Erythroblast (primary cell): ENCODE data around the gene THEM4.

Source experiments
- DNase-seq, 2 experiments: peaks; one replicate each; lab custom pipeline; 2025; lab: John Stamatoyannopoulos, UW
- GATA1 ChIP-seq: IDR thresholded peaks from 2 replicates; pipeline ENCODE4 v1.6.1; 2011; ENCODE audit warnings: low read depth, mild to moderate bottlenecking, control low read depth, low read length, moderate library complexity
- POLR2A ChIP-seq: IDR thresholded peaks from 2 replicates; pipeline ENCODE4 v1.6.1; 2011; ENCODE audit warnings: mild to moderate bottlenecking, low read length

The THEM4 gene

DNA sequence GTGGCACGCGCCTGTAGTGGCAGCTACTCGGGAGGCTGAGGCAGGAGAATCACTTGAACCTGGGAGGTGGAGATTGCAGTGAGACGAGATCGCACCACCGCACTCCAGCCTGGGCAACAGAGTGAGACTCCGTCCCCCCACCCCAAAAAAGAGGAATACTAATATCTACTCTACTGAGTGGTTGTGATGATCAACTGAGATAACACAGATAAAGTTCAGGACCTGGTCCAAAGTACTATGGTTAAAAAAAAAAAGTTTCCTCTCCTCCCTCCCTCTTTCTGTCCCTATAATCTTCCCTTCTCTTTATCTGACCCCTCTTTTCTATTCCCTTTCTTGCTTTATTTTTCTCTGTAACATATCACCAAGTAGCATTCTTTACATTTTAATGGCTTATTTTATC, 73.7 kb downstream of the THEM4 start:
- no peak for TF ChIP-seq POLR2A
- TF ChIP-seq GATA1: no peak
- DNase-seq: no peak

DNA sequence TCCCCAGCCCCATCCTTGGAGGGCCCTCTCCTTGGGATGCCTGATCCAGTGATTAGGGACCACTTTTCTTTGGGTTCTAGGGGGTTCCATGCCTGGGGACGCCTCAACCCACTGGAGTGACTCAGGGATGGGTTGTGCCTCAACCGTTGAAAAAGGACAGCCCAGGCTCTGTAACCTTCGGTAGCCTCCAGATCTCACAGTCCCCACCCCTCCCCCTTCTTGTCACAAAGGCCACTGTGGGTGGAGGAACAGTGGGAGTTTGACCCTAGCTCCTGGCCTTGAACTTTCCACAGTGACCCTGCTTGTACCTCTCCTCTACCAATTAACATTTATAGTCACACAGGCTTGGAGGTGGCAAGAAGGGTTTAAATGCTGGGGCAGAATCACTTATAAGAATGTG, 75.1 kb downstream of the THEM4 start:
- DNase-seq: no peak
- TF ChIP-seq POLR2A: no peak
- TF ChIP-seq GATA1: no peak

DNA sequence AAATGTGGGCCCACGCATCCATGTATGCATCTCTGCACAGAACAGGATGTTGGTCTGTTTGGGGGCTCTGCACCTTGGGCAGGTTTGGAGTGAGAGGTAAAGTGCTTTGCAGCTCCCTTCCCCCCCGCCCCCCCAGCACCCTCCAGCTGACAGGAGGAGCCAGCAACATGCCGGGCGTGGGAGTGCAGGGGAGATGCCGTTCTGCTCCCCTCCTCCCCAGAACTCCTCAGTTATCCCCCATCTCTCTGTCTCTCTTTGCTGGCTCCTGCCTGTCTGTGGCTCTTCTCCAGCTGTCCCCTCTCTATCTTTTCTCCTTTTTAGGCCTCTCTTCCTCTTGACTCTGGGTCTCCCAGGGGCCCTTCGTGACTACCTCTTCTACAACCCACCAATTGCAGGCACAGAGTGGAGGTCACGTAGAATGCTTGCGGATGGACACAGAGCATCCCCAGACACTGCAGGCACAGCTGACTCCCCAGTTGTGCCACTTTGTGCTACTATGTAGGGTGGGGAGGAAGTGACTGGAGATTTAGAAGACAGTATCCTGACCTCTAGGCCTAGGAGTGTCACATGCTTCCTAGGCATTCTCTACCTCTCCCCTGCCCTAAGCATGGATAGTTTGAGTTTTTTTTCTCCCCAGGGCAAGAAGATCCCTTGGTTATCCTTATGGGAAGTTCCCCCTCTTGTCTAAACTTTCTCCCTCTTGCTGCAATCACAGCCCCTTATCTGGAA, 76.0 kb downstream of the THEM4 start:
- TF ChIP-seq POLR2A (no peak), GATA1 (no peak)
- no peak for DNase-seq

DNA sequence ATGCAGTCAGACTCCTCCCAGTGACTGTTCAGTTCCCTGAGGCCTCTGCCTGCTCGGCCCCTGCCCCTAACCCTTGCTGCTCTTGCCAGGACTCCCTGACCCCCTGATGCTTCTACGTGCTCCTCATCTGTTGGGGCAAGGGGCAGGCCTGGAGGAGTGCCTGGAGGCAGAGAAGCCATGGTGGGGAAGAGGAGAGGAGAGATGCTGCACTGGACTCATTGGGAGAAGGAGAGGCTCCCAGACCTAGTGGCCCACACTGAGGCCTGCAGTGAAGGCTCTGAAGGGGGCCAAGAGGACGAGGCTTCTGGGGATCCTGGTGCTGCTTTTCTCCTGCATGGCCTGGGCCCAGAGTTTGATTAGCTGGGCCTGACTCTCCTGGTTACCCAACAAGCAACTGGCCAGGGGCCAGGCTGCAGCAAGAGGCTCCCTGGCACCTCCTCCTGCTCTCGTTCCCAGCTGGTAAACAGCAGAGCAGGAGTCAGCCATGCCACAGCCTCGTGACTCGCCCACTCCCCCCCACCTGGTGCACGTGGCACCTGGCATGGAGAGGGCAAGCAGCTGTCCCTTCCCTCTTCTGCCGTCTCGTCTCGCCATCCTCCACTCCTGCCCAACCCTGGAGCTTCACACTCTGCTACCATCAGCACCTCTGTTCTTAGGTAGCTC, 76.9 kb downstream of the THEM4 start:
- DNase-seq: no peak

DNA sequence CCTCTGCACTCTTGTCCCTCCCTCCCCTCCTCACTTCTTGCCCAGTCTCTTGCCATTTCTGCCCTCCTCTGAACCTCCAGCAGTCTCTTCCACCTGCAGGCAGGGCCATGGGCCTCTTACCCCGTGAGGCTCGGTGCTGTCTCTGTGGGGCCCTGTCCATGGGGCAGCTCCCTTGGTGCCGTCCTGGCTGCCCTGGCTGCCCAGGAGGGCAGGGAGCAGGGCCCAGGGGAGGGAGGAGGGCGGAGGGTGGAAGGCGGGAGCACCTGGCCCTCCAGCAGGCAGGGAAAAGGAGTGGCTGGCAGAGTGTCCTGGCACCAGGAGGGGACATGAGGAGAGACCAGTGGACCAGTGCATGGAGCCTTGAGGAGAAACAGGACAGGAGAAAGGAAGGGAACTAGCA, 77.7 kb downstream of the THEM4 start, which contains the start of gene RORC:
Gene RORC, minus strand, starts transcription at position 198 of the 400 bp plus-strand sequence. Its CDS starts 38 bp downstream, at position 160.
- no peak for DNase-seq
- TF ChIP-seq POLR2A (no peak), GATA1 (no peak)

More for the DNA sequence above, 76.9 kb downstream of the THEM4 start:
- TF ChIP-seq POLR2A (no peak), GATA1 (no peak)

DNA sequence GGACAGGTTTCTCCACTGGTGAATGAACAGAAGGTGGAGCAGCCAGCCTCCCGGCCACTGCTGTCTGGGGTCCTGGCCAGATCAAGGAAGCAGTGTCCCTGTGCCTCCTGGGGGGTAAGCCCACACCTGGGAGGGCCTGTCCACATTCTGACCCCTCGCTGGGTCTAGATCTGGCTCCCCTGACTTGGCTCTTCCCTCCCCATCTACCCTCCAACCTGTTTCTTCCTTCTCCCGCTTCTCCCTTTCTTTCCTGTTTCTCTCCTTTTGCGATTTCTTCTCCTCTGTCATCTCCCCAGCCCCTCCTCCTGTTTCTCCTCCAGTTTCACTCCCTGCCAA, 78.1 kb downstream of the THEM4 start:
- TF ChIP-seq POLR2A: no peak
- TF ChIP-seq GATA1: no peak
- DNase-seq: no peak

DNA sequence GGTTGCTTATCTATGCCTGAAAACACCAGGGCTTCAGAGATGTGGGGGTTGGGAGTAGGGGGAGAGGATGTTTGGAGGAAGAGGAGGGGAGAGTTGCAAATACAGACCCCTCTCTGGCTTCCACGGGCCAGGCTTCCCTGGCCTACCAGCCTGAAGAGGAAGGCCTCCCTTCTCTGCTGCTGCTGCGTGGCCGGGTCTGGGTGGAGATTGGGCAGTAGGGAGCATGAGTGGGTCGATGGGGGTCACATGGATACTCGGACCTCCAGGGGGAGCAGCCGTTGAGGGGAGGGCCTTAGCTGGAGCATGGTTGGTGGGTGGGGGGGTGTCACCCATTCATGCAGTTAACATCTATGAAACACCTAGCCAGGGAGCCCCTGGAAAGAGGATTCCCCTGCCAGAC, 79.3 kb downstream of the THEM4 start:
- no peak for TF ChIP-seq POLR2A
- TF ChIP-seq GATA1: no peak

DNA sequence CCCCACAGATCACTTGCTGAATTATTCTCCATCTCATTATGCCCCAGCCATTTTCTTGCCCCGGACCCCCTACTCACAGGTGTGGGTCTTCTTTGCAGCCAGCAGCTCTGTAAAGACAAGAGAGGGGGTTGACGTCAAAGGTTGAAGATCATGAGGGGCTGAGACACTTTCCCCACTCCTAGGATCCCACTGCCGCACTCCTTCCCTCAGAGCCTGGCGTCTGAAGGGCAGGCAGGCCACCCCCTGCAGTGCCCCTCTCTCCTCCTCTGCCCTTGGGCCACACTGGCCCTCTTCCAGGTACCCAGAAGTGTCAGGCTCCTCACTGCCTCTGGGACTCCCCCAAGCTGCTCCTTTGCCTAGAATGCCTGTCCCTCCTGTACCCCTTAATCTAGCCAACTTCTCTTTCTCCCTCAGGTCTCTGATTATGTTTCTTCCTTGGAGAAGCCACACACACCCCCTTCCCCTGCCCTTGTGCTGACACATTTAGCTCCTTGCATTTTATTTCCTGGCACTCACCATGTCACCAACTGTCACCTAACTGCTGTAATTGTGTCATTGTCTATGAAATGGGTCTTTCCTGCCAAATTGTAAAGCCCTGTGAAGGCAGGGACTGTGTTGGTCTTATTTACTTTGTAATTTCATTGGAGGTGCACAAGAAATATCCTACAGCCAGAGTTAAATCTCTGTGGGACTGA, 79.8 kb downstream of the THEM4 start:
- DNase-seq: no peak
- TF ChIP-seq GATA1 (no peak), POLR2A (no peak)

More for the DNA sequence above, 79.3 kb downstream of the THEM4 start:
- no peak for DNase-seq

DNA sequence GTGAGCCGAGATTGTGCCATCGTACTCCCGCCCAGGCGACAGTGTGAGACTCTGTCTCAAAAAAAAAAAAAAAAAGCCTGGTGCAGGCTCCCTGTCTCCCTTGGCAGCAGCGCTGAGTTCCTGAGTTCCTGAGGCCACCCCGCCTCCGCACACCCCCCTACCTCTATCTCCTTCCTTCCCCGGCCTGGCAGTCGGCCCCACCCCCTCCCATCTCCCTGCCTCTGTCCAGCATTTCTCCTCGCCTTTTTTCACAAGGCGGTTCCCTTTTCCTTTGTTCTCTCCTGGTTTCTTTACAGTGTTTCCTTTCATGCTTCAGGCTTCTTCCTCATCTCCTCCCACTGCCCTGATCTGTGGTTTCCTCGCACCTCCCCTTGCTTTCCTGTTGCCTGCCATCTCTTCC, 80.4 kb downstream of the THEM4 start:
- TF ChIP-seq GATA1 (no peak), POLR2A (no peak)
- DNase-seq: no peak

DNA sequence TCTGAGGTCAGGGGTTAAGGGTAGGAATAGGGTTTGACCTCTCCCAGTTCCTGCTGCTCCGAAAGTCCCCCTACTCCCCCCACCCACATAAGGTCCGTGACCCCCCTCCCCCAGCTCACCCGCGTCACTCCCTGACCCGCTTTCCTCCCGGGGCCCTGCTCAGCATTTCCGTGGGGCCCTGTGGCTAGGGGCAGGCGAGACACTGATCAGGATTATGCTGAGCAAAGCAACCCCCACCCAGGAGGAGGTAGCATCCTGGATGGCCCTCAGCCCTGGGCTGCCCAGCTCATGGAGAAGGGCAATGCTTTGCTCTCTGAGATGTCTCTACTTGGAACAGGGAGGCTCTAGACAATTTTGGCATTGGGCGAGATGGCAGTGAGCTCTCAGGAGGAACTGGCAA, 81.5 kb downstream of the THEM4 start:
- TF ChIP-seq GATA1 (no peak), POLR2A (no peak)

DNA sequence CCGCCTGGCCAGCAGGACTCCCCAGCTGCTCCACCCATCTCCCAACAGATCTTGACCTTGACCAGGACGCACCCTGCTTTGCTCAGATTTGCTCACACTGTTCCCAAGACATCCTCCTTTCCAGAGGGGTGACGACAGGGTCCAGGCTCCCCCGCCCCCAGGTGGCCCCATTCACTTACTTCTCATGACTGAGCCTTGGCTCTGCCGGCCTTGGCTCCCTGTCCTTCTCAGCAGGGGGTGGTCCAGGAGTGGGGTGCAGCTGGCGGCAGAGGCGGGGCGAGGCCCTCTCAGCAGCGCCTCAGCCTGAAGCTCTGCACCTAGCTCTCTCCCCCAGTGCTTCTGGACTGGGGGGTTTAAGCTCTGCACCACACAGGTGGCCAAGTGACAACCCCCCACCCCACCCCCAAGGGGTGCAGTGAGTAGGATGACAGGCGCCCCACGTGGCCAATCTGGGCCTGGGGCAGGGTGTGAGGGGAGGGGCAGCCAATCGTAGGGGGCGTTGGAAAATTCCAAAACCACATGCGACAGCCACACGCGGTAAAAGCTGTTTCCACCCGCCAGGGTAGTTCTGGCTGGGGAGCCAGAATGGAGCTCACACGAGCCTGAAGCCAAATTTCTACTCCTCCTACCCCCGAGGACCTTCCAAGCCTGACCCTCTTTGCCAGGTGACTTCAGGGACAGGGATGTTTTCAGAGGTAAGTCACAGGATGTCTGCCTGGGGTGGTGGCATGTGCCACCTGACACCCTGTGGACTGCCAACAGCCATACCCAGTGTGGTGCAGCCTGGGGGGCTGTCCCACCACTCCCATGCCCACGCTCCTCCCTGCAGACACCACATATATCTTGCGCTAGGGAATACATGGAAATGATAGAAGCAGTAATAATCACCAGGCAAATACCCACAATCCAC, 83.3 kb downstream of the THEM4 start:
- TF ChIP-seq POLR2A (no peak), GATA1 (no peak)
- DNase-seq: no peak

More for the DNA sequence above, 81.5 kb downstream of the THEM4 start:
- no peak for DNase-seq

DNA sequence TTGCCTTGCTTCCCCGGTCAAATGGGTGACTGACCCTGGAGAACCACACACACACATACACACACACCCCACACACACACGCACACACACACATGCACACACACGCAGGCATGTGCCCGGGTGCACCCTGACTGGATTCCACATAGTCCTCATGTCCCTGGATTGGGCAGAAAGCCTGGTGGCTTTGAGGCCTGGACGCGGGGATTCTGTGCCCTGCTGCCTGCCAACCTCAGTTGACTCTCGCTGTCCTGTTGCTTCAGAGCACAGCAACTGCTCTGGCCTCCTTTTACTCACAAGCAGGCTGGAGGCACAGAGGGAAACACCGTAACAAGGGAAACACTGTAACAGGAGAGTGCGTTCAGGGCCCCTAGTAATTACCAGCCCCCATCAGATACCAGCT, 84.1 kb downstream of the THEM4 start:
- no peak for TF ChIP-seq POLR2A
- no peak for TF ChIP-seq GATA1
- DNase-seq: no peak
